ENCODE measurements around the gene VDAC2.

VDAC2 gene

GRCh38 chr10:75254739-75255138, 44.1 kb downstream of the VDAC2 start:
- DNase-seq, result no peak

GRCh38 chr10:75260990-75261389, 50.4 kb downstream of the VDAC2 start:
- DNase-seq, result no peak

- no peak for DNase-seq
These were observed 51.5 kb downstream of the VDAC2 start for GRCh38 chr10:75261813-75262705.

GRCh38 chr10:75263806-75264205, 53.2 kb downstream of the VDAC2 start:
- DNase-seq, result no peak

GRCh38 chr10:75265856-75266255, 55.3 kb downstream of the VDAC2 start:
- DNase-seq, result no peak

GRCh38 chr10:75266945-75267344, 56.3 kb downstream of the VDAC2 start:
- no peak for DNase-seq

- DNase-seq, result no peak
These were observed 59.0 kb downstream of the VDAC2 start for GRCh38 chr10:75269605-75270004.

GRCh38 chr10:75272094-75272493, 61.5 kb downstream of the VDAC2 start:
- no peak for DNase-seq

GRCh38 chr10:75272896-75273295, 62.3 kb downstream of the VDAC2 start:
- DNase-seq, result no peak

- DNase-seq, result no peak
These were observed 65.7 kb downstream of the VDAC2 start for GRCh38 chr10:75276069-75276872.

- no peak for DNase-seq
These were observed 69.6 kb downstream of the VDAC2 start for GRCh38 chr10:75280236-75280635.

Data from CD4-positive, alpha-beta T cell treated with Interleukin-10 for 1 hour (primary cell).